ENCODE measurements around the gene CIDEC.

Gene CIDEC

DNA sequence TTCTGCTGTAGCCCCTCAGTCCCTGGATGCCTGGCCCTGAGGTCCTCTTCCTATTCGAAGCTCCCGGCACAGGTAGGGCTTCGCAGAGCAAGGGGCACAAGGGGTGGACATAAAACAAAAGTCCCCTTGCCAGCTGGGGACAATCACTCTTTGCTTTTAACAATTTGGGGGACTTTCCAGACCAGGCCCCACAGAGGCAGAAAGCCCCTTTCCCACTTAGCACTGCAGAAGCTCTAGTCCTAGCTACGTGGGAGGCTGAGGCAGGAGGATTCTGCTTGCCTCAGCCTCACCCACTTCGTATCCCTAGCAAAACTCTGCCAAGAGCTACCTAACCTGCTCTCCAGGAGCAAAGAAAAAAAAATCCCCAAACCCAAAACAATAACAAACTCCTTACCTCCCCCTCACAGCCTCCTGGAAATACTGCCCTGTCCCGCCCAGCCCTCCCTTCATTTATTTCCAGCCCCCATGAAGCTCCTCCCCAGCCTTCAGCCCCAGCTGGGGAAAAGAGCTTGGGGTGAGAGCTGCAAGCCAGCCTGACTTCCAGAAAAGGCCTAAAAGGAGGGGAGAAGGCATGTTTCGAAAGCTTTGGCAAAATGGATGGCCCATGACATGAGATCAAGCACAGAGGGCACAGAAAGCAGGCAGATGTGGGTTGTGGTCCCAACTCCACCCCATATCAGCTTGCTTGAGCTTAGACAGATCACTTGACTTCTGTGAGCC lies at the start of gene CIDEC:
CIDEC (minus strand) TSS at position 424 of the 720 bp plus-strand sequence. CDS start 1,767 bp downstream, outside the sequence.
- DNase-seq: no peak

GRCh38 chr3:9928158-9928557 lies 48.1 kb upstream of the CIDEC start:
- DNase-seq: no peak

- no peak for DNase-seq
Measured at GRCh38 chr3:9918261-9919038, 38.4 kb upstream of the CIDEC start.

GRCh38 chr3:9917820-9918219 lies 37.8 kb upstream of the CIDEC start:
- no peak for DNase-seq

DNA sequence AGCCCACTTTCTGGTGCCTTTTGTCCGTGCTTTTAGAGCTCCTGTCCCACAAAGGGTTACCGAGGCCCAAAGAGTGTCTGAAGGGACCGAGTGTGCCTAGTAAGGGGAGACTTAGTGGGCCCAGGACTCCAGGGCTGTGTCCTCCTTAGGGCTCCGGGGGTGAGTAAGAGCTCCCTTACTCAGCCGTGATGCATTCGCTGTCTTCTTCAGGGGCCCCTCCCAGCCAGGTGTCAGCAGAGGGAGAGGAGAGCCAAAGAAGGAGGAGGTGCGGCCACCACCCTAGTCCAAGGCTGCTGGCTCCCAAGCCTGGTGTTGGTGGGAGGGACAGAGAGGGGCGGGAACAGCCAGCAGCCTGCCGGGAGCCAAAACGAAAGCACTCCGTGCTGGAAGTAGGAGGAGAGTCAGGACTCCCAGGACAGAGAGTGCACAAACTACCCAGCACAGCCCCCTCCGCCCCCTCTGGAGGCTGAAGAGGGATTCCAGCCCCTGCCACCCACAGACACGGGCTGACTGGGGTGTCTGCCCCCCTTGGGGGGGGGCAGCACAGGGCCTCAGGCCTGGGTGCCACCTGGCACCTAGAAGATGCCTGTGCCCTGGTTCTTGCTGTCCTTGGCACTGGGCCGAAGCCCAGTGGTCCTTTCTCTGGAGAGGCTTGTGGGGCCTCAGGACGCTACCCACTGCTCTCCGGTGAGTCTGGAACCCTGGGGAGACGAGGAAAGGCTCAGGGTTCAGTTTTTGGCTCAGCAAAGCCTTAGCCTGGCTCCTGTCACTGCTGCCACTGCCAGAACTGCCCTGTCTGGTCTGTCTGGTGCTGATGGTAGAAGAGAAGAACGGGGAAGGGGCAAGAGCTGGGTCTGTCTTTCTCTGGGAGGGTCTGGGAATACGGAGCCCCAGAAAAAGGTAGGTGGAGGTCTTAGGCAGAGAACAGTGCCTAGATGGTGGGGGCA lies 37.0 kb upstream of the CIDEC start, which contains the start of gene IL17RC:
IL17RC (plus strand) TSS at position 365 of the 947 bp plus-strand sequence; CDS start at position 583, 218 bp downstream.
- no peak for DNase-seq

DNA sequence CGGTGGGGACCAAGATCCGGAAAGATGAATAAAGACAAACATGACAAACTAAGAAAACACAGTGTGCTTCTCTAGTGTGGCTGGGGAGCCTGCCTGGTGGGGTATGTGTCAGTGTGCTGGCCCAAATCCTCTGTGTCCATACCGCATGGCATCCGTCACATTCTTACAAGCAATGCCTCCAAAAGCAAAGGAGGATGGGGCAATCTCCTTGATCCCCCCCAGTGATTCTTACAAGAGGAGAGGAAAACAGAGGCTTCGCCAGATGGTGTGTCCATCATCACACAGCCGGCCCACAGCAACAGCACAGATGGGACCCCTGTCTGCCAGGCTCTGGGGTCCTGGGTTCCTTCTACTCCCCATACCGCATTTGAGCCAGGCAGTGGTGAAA lies 36.3 kb upstream of the CIDEC start:
- no peak for DNase-seq

- peak; percentile 46 for DNase-seq
Measured at GRCh38 chr3:9915254-9916141, 35.4 kb upstream of the CIDEC start.

GRCh38 chr3:9914559-9915253 lies 34.7 kb upstream of the CIDEC start:
- DNase-seq: no peak

DNA sequence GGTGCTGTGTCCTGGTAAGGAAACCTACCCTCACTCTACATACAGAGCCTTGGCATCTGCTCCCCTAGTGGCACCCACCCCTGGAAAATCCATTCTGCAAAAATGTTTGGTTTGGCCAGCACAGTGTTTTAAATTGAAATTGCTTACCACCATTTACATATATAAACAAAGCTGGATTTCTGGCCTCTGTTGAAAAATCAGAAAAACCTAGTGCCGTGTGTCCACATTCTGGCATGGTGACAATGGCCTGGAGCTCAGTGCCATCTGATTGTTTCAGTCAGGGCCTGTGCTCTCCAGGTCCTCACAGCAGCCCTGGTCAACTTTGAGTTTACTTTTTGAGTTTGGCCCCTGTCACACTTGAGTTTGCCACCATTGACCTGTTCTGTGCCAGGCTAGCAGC lies 34.0 kb upstream of the CIDEC start:
- DNase-seq: no peak

GRCh38 chr3:9913601-9914000 lies 33.5 kb upstream of the CIDEC start:
- no peak for DNase-seq

DNA sequence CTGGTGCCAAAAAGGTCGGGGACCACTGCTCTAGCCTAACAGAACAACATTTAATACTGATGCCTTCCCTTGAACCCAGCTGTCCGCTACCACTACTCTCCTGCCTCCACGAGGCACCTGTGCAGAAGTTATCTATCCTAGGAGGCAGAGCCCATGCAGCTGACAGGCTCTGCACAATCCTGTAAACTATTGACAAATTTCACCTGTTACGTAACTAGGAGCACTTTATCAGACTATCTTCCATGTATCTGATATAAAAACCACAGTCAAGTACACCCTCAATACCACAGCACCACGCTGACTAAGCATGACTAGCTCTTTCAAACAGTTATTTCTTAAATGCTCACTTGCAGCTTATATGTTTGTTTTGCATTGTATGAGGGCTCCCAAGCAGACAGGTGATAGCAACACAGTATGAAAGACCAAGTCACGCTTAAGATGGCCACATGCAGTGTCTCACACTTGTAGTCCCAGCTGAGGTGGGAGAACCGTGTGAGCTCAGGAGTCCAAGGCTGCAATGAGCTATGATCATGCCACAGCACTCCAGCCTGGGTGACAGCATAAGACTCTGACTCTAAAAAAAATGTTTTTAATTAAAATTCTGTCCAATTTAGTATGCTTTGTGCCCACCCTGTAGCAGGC lies 32.4 kb upstream of the CIDEC start:
- DNase-seq: no peak

GRCh38 chr3:9911863-9912262 lies 31.8 kb upstream of the CIDEC start:
- DNase-seq: no peak

DNA sequence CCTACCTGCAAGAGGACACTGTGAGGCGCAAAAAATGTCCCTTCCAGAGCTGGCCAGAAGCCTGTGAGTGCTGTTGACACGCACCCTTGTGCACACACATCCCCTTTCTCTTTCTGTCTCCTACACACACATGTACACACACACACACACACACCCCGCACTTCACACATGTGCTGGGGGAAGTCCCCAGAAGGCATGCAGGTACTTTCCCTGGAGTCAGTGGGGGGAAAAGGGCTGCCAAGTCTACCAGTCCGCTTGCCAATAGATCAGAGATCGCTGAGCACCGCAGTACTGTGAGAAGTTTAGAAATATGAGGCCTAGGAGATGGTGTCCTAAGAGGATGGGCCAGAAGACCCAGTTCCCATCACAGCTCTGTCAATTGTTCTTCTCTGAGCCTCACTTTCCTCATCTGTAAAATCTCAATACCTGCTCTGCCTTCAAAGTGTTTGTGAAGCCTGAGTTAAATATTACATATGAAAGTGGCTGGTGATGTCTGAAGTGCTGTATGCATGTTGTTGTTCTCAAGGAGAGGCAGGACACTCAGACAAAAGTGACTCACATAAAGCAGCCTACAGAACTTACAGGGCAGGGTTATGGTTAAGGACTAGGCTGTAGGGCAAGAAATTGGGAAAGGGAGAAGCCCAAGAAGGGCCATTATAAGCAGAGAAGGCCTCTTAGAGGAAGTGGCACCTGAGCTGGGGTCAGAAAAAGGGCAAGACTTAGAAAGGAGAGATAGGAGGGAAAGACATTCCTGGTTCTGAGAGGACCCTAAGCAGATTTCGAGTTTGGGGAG lies 29.4 kb upstream of the CIDEC start:
- no peak for DNase-seq

DNA sequence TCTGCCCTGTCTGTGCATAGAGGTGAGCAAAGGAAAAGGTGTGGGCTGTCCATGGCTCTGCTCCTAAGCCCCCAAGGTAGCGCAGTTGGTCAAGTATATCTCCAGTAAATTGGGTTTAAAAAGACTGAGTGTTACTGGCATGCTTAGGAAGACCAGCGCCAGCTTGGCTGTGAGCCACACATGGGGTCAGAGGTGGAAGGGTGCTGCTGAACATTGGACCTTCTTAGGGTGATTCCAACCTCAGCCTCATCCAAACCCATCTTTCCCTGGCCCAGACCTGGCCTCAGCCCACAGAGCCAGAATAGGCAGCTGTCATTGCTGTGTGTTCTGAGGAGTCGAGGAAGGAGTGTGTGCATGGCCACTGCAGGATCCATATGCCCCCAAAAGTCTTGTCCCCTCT lies 28.2 kb upstream of the CIDEC start:
- DNase-seq: no peak

- no peak for DNase-seq
Measured at GRCh38 chr3:9906480-9906879, 26.4 kb upstream of the CIDEC start.

DNA sequence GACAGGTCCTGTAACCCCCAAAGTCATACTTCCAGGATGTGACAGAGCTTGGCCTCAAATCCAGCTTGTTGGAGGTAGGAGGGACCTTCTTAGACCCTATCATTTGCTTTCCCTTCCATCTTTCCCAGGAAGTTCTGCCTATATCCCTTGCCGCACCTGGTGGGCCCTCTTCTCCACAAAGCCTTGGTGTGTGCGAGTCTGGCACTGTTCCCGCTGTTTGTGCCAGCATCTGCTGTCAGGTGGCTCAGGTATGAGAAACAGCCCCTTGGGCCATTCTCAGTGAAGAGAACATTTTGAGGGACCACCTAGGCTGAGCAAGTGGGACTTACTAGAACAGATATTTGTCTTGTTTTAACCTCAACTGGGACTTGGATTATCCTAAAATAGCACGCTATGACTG lies 23.9 kb upstream of the CIDEC start:
- DNase-seq: no peak

DNA sequence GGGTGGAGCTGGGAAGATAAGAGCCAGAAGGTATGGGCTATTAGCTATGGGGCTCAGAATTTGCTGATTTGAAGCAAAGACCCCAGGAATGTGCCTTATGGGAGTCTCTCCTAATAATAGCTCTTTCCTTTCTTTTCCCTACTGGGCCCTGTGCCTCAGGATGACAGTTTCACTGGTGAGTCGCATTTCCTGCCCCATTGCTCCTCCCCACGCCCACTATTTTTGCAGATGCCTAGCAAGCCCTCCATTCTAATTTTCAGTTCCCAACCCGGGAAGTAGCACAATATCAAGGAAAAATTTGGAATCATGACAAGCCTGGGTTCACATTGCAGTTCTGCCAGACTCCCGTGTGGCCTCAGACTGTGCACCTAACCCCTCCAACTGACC lies 23.2 kb upstream of the CIDEC start:
- no peak for DNase-seq

DNA sequence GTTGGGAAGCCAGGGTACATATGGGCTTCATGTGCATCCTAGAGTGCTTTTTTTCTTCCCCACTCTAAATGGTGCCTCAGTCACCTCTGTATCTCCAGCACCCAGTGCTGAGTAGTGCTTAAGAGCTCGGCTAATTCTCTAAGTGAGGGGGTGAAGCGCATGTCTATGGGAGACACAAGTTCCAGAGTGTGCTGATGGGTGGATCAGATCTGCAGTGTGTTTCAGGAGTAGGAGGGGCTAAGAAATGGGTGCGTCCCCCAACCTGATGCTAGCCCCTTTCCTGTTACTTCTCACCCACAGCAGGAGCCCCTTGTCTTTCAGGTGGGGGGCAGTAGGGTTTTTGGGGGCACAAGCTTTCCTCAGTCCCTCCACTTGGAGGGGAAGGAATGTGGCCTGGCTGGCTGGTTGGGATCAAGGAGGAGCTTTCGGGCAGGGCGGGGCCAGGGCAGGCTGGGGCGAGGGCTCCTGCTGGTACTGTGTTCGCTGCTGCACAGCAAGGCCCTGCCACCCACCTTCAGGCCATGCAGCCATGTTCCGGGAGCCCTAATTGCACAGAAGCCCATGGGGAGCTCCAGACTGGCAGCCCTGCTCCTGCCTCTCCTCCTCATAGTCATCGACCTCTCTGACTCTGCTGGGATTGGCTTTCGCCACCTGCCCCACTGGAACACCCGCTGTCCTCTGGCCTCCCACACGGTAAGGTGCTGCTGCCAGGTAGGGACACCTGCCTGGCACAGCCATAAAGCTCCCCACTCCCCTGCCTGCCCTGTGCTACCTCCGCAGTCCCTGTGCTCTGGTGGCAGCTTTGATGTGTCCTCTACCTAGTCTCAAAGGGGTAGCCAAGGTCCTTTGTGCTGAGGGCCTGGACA lies 22.6 kb upstream of the CIDEC start, which contains the start of gene IL17RE:
IL17RE (plus strand) TSS at position 477 of the 866 bp plus-strand sequence; CDS start at position 562, 85 bp downstream.
- DNase-seq: no peak

DNA sequence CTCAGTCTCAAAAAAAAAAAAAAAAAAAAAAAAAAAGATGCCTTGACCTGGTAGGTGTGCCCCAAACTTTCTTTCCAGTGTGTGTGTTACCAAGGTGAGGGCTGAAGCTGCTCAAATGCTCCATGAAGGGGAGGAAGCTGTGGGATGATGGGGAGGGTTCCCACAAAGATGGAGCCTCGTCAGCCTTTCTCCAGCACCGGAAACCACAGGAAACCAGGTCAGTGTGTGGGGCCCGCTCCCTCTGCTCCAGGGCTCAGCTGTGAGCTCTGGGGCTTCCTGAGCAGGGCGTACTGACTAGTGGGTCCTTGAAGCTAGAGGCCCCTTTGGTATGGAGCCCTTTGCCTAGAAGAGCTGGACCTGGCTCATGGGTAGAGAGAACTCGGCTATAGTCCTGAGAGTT lies 21.9 kb upstream of the CIDEC start:
- no peak for DNase-seq

Measured in activated CD4-positive, CD25-positive, alpha-beta regulatory T cell treated with anti-CD3 and anti-CD28 coated beads, Interleukin-2, amount 50 U/mL, for 72 hours (primary cell).